ENCODE data around the gene DOK7.
A peak's percentile ranks its signal among the peaks of the same experiment; 100 is the strongest.

The DOK7 gene

GRCh38 chr4:3429651-3430050 is 33.5 kb upstream of the DOK7 start:
- no peak for DNase-seq

- DNase-seq, result no peak
Measured at GRCh38 chr4:3430524-3430923, 32.6 kb upstream of the DOK7 start.

GRCh38 chr4:3431446-3431993 is 31.6 kb upstream of the DOK7 start:
- DNase-seq, result no peak

DNA sequence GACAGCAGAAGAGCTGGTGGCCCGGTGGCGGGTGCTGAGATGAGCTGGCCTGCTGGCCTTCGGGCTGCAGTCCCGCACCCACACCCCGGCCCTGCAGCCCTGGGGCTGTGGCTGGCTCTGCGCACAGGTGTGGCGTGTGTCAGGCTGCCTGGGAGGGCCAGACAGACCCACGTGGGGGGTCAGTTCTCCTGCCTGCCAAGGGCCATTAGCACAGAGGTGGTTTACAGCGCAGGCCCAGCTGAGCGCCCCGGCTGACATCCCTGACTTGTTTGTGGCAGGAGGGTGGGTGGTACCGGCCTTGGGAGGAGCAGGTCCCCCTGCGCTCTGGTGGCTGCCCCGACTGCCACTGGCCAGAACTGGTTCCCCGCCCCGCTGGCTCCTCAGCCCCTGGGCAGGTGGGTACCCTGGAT is 30.7 kb upstream of the DOK7 start:
- DNase-seq, result no peak

DNA sequence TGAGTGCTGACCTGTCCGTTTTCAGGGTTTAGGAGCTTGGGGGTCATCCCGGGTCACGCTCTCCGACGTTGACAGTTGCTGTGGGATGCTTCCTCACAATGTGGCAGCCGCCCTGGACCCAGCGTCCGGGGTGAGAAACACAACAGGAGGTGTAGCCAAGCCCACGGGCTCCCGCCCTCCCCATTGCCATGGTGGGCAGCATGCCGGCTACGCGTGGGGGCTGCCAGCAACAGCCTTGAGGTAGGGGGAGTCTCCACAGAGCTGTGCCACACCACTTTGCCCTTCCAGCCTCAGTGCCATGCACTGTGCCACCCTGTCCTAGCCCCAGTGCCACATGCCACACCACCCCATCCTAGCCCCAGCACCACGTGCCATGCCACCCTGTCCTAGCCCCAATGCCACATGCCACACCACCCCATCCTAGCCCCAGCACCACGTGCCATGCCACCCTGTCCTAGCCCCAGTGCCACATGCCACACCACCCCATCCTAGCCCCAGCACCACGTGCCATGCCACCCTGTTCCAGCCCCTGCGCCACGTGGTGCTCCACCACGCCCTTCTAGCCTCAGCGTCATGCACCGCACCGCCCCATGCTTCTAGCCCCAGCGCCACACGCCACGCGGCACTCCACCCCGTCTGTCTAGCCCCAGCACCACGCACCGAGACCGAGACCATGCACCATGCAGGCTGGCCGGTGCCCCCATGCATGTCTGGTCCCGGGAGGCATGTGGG is 29.8 kb upstream of the DOK7 start:
- no peak for DNase-seq

DNA sequence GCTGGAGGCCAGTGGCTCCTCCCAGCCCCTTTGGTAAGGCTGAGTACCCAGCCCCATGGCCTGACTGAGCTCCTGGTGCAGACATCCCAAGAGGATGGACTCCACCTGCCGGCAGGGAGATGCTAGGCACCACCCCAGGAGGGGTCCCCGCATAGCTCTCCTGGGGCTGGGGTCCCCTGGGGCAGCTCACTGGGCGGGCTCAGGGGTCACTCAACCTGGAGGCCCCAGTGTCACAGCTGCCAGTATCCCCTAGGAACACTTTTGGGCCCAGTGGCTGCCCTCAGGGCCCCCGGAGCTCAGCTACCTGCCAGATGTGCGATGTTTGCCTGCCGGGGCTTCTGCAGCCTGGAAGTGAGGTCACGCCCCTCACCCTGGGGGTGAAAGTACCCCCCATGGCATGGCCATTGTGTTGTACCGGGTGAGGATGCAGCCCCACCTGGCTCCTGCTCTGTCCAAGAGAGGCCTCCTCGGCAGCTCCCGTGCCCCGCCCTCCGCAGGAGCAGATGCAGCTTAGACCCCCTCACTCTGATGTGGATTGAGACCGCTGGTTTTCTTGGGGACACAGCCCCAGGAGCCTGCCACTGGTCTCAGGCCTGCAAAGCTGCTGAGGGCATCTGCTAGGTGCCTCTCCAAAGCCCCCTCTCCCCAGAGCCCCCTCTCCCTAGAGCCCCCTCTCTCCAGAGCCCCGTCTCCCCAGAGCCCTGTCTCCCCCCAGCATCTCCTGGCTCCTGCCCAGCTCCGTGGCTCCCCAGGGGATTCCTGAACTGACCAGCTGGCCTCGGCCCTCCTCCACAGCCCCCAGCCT is 28.0 kb upstream of the DOK7 start:
- DNase-seq, result no peak

DNA sequence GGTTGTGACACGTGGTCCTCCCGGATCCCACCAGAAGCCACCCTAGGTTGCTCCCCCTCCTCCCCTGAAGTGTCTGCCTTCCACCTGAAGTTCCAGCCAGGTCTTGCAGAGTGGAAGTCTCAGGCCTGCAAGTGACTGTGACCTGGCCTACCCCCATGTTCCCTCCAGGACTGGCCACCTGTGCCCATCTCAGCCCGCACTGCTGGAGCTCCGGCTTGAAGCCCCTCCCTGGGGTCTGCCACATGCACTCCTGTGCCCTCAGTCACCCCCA is 27.5 kb upstream of the DOK7 start:
- no peak for DNase-seq

GRCh38 chr4:3436048-3436797 is 26.9 kb upstream of the DOK7 start:
- no peak for DNase-seq

- peak; percentile 70 for DNase-seq
Measured at GRCh38 chr4:3436798-3437581, 26.1 kb upstream of the DOK7 start.

DNA sequence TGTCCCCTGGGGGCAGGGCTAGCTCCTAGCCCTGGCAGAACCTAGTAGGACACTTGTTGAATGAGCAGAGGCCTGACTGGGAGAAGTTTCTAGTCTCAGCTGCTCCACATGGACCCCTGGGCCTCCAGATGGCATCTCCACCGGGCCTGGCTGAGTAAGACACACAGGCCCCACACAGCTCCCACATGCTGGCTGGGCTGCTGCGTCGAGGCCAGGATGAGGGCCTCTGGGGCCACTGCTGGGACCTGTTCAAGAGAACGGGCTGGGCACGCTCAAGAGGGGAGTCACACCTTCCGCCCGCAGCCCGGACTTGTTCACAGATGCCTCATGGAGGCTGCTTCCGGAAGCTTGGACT is 25.5 kb upstream of the DOK7 start:
- no peak for DNase-seq

DNA sequence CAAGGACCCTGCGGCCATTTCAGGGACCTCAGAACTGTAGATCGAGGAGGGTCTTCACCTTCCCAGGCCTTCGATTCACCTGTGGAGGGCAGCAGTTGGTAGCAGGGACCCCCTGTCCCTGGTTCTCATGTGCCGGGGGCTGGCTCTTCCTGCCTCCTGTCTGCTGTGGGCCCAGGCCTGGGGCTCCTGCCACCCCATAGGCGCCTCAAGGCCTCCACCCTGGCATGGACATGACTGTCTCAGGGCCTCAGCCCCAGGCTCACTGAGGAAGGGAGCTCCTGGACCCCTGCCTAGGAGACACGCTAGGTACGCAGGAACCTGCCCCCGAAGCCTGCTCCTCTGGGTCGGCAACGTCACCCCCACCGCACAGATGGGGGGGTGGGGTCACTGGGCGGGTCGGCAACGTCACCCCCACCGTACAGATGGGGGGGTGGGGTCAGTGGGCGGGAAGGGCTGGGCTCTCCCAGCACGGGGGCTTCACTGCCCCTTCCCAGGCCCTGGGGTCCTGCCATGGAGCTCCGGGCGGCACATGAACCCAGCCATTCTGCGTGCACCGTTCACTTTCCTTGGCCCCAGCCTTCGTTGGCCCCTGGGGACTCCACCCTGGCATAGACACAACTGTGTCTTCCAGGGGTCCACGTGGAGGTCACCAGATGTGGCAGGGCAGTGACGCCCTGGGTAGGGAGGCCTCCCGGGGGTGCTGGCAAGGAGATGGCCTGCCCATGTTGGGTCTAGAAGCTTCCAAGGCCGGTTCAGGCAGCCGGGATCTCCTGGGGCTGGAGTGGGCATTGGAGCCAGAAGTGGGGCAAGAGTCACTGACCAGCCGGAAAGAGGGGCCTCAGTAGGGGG is 24.9 kb upstream of the DOK7 start:
- DNase-seq, result no peak

- no peak for DNase-seq
Measured at GRCh38 chr4:3438847-3439180, 24.3 kb upstream of the DOK7 start.

DNA sequence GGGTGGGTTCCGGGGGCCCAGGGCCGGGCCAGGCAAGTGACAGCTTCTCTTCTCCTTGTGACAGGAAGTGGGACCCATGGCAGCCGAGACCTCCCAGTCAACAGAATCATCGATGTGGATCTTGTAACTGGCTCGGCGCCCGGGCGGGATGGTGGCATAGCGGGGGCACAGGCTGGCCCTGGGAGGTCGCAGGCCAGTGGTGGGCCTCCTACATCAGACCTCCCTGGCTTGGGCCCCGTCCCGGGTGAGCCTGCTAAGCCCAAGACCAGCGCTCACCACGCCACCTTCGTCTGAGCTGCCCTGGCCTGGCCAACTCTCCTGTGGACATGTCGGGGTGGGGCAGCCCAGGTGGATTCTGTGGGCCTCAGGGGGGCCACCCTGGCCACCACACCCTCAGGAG is 23.7 kb upstream of the DOK7 start:
- no peak for DNase-seq

GRCh38 chr4:3440011-3440410 is 23.1 kb upstream of the DOK7 start:
- DNase-seq, result no peak

DNA sequence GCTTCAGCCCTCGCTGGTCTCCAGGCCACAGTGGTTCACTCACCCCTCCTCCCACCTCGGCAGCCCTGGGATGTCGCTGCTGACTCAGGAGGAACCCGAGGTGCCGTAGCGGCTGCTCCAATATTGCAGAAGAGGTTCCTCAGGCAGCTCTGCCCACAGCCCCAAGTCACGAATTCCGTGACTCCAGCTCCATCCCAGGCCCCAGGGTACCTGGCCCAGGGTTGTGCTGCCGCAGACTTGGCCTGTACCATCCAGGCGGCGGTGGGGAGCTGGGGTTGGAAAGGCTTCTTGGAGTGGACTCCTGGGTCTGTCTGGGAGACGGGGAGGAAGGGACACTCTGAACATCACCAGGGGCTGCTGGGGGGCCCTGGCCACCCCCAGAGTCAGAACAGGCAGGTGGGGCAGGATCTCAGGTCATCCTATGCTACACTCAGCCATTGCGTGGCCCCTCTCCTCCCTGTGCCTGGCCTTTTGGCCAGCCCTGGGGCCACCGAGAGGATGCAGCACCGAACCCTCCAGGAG is 22.1 kb upstream of the DOK7 start:
- no peak for DNase-seq

DNA sequence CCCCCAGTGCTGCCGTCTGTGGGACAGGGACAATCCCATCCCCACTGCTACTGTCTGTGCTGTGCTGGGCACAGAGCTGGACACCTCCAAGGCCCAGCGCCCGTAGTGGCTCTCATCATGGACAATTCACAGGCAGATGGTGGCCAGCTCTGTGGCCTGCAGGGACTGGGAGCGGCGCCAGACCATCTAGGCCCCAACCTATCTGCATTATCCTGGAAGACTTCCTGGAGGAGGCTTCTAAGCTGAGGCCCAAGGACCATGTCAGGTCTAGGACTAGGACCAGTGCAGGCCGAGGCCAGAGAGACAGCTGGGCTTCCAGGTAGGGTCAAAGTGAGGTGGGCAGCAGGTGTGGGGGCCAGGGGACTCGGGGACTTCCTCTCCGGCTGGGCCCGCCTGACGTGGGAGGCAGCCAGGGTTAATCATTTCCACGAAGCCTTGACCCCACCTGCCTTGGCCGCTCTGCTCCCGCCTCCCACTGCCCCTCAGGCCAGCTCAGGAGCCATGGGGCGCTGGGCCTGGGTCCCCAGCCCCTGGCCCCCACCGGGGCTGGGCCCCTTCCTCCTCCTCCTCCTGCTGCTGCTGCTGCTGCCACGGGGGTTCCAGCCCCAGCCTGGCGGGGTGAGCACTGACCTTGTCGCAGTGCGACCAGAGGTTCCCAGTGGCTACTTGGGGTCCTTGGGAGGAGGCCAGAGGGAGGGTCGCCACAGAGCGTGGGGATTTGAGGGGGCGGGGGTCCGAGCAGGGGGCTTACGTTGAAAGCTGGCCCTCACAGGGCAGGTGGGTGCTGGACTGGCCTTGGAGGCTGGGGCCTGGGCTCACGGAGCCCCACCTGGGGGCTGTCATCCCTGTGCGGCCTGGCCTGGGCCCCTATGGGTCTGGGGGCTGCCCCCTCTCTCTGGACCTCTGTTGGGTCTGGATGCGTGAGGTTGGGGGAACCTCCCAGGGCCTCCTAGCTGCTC is 21.3 kb upstream of the DOK7 start, which contains the start of gene HGFAC:
Gene HGFAC (plus strand): TSS at position 468 of the 959 bp plus-strand sequence. CDS start 34 bp downstream, at position 502.
- no peak for DNase-seq

DNA sequence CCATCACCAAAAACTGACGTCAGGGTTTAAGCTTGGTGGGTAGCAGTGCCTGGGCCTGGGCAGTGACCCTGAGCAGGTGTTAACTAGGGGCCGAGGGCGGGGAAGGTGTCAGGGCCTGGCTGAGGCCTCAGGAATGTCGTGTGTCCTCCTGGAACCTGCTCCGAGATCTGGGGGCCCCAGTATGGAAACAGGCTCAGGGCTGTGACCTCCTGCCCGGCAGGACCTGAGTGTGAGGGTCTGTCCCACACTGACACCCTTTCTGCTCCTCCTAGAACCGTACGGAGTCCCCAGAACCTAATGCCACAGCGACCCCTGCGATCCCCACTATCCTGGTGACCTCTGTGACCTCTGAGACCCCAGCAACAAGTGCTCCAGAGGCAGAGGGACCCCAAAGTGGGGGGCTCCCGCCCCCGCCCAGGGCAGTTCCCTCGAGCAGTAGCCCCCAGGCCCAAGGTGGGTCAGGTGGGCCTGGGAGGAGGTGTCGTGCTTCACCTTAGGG is 20.6 kb upstream of the DOK7 start:
- no peak for DNase-seq

DNA sequence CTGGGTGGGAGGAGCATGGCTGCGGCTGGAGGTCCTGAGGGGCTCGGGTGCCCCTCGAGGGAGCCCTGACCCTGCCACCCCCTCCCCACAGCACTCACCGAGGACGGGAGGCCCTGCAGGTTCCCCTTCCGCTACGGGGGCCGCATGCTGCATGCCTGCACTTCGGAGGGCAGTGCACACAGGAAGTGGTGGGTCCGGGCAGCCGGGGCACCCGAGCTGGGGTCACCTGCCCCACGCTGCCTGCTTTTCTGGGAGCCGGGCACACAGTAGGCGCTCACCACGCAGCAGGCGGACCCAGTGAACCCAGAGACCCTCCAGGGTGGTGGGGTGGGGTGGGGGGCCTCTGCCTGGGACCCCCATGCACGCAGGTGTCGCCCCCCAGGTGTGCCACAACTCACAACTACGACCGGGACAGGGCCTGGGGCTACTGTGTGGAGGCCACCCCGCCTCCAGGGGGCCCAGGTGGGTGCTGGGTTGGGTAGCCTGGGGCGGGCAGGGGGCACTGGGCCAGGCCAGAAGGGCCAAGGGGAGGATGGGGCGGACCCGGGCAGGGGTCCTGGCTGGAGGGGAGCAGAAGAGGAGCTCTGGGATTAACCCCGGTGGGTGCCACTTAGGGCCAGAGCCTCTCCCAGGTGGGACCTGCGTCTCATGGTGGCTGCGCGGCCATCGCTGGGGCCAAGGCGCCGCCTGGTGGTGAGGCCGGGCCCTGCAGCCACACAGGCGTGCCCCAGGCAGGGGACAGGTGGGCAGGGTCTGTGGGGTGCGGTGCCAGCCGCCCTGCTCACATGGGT is 20.0 kb upstream of the DOK7 start:
- DNase-seq, result no peak

- no peak for DNase-seq
Measured at GRCh38 chr4:3443750-3444309, 19.3 kb upstream of the DOK7 start.

Data from NCI-H526 treated with DMSO at 0.1 percent for 48 hours (cell line).